Measurements from ENCODE around the gene ASIC5. TPM values are rescaled to one million over a fixed set of nuclear protein-coding genes. Genes with fewer than 3 reads are reported as not detected.

ASIC5 gene
- polyA plus RNA-seq, 3 donors, result not detected

DNA sequence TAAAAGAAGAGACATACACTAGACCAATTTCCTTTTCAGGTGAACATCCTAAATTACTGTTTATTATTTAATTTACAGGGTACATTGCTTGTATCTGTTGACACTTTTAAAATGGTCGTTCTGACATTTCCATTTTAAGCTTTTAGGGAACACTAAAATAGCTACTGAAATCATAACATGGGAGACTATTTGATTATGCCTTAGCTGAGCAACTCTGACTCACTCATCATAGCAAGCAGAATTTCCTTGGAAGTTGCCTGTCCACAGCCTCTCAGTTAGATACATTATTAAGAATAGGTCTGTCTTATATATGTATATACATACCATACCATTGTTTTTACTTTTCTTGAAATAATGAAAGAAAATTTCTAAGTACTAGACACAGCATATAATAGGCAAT lies 85.3 kb downstream of the ASIC5 start:
- Mint-ChIP-seq H3K4me1 (no peaks in the 10 kb centered on the region), H3K27ac (no peak overlapping the region), H3K36me3 (no peaks in the 10 kb centered on the region), H3K27me3 (ENCODE audit: low read depth in 3 of 3) (no peaks in the 10 kb centered on the region), H3K9me3 (peaks cover 0 to 3% (median 0%) of the 10 kb centered on the region in 7 donors), H3K4me3 (no peak overlapping the region)
- Histone ChIP-seq H2AFZ (ENCODE audit: insufficient read depth, low read depth, low read length, poor library complexity, severe bottlenecking) (no peak overlapping the region), H3K4me2 (replicated peaks; ENCODE audit: extremely low read depth, low read length, poor library complexity, severe bottlenecking) (no peak overlapping the region), H3K9ac (ENCODE audit: insufficient read depth, low read length, poor library complexity, severe bottlenecking) (no peak overlapping the region), H3K36me3 (replicated peaks in 1 of 2; ENCODE audit: control insufficient read depth in 1 of 2, insufficient read depth in 2 of 2, low read length in 2 of 2) (no peaks in the 10 kb centered on the region), H3K27ac (ENCODE audit: low read depth in 1 of 2, low read length in 2 of 2) (no peak overlapping the region), H3K4me1 (ENCODE audit: control insufficient read depth in 1 of 2, insufficient read depth in 2 of 2, low read length in 2 of 2) (no peaks in the 10 kb centered on the region), H3K27me3 (ENCODE audit: control insufficient read depth in 2 of 2, insufficient read depth in 2 of 2, low read length in 2 of 2) (no peaks in the 10 kb centered on the region), H3K4me3 (replicated peaks in 1 of 3; ENCODE audit: low read depth in 2 of 3, low read length in 3 of 3) (no peak overlapping the region), H4K20me1 (ENCODE audit: insufficient read depth, low read length) (no peaks in the 10 kb centered on the region), H3K9me3 (replicated peaks in 1 of 2; ENCODE audit: control insufficient read depth in 1 of 2, insufficient read depth in 1 of 2, low read length in 2 of 2) (no peaks in the 10 kb centered on the region), H3K79me2 (ENCODE audit: insufficient read depth, low read length) (no peaks in the 10 kb centered on the region)
- intact Hi-C loops (cut with micrococcal nuclease), result loop anchor here in 1 of 2 donors (10.0 kb wide), 1 partner anchor 406 kb away; the partner anchor contains the start of gene MAP9
- no CpG with 5 or more reads among the region's 1 CpG for WGBS (ENCODE audit: insufficient coverage)
- no peak for DNase-seq
- TF ChIP-seq CTCF (IDR thresholded peaks at IDR 0.05), result no peak

Other genes with a start within 250 kb of the ASIC5 start
- gene GUCY1A1, start 199.4 kb downstream of the ASIC5 start, polyA plus RNA-seq, result 1 to 10 TPM in 1 of 3 donors, under 1 TPM in 2; 0.88 to 1.2 (median 0.95) TPM
- gene GUCY1B1, start 107.3 kb downstream of the ASIC5 start, polyA plus RNA-seq, result under 1 TPM; 0.60 to 0.89 (median 0.72) TPM
- not detected for gene TDO2, start 37.4 kb upstream of the ASIC5 start, polyA plus RNA-seq
- 10 to 100 TPM; 18.6 to 49.1 (median 44.7) TPM for gene CTSO, start 87.6 kb upstream of the ASIC5 start, polyA plus RNA-seq